Midbrain (tissue), 1 donor: Measurements from ENCODE around the gene VMP1.
"Not testable (repeated sequence)": the region's sequence is repeated elsewhere in the genome, so short reads cannot be mapped to it uniquely, and the experiment has no call there.

ENCODE experiments used
- DNase-seq: peaks from one replicate; lab custom pipeline; 2025; lab: John Stamatoyannopoulos, UW

VMP1 gene

GRCh38 chr17:59841091-59841881 lies 133.8 kb downstream of the VMP1 start:
- not testable (repeated sequence) for DNase-seq

- not testable (repeated sequence) for DNase-seq
Measured at GRCh38 chr17:59841882-59842263, 134.4 kb downstream of the VMP1 start.

- DNase-seq = no peak
Measured at GRCh38 chr17:59842901-59843652, 135.6 kb downstream of the VMP1 start.

- no peak for DNase-seq
Measured at GRCh38 chr17:59844884-59845594, 137.6 kb downstream of the VMP1 start.

- peak; percentile 19 for DNase-seq
Measured at GRCh38 chr17:59845595-59846393, 138.3 kb downstream of the VMP1 start.

GRCh38 chr17:59846394-59847165 lies 139.1 kb downstream of the VMP1 start:
- no peak for DNase-seq

- no peak for DNase-seq
Measured at GRCh38 chr17:59848385-59848668, 140.9 kb downstream of the VMP1 start.

GRCh38 chr17:59848778-59849177 lies 141.3 kb downstream of the VMP1 start:
- DNase-seq = no peak

GRCh38 chr17:59850311-59850710 lies 142.9 kb downstream of the VMP1 start:
- DNase-seq = not testable (repeated sequence)

- DNase-seq = no peak
Measured at GRCh38 chr17:59851439-59852375, 144.3 kb downstream of the VMP1 start.

GRCh38 chr17:59852847-59853167 lies 145.4 kb downstream of the VMP1 start:
- not testable (repeated sequence) for DNase-seq

GRCh38 chr17:59853168-59853918 lies 145.9 kb downstream of the VMP1 start:
- no peak for DNase-seq

- DNase-seq = not testable (repeated sequence)
Measured at GRCh38 chr17:59853919-59854729, 146.7 kb downstream of the VMP1 start.

- no peak for DNase-seq
Measured at GRCh38 chr17:59856859-59857794, 149.7 kb downstream of the VMP1 start.

GRCh38 chr17:59858167-59858816 lies 150.8 kb downstream of the VMP1 start:
- DNase-seq = no peak

- DNase-seq = no peak
Measured at GRCh38 chr17:59858932-59859331, 151.5 kb downstream of the VMP1 start.

GRCh38 chr17:59859444-59860025 lies 152.1 kb downstream of the VMP1 start:
- peak; percentile 6 for DNase-seq
